ENCODE measurements around the gene EPM2AIP1. TPM values are rescaled to one million over a fixed set of nuclear protein-coding genes. Genes with fewer than 3 reads are reported as not detected.
"Not testable (repeated sequence)": the region's sequence is repeated elsewhere in the genome, so short reads cannot be mapped to it uniquely, and the experiment has no call there.

Gene EPM2AIP1
- polyA plus RNA-seq, 10 donors, result 22.3 to 37.4 (median 29.8) TPM

- DNase-seq, result no peak
These were observed 38.3 kb downstream of the EPM2AIP1 start for GRCh38 chr3:36954452-36955134.

DNA sequence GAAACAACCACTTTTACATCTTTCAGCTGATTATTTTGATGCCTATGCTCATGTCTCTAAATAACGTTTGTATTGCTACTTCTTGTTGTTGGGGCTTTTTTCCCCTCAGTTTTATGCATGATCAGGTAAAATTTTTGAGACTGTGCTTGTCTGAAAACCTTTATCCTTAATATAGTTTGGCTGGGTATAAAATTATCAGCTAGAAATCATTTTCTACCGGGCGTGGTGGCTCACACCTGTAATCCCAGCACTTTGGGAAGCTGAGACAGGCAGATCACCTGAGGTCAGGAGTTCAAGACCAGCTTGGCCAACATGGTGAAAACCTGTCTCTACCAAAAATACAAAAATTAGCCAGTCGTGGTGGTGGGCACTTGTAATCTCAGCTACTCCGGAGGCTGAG is 45.1 kb downstream of the EPM2AIP1 start:
- not testable (repeated sequence) for DNase-seq

- no peak for DNase-seq
These were observed 47.5 kb downstream of the EPM2AIP1 start for GRCh38 chr3:36945333-36945980.

- peak; percentile 75 to 93 (median 80) for DNase-seq
These were observed 48.2 kb downstream of the EPM2AIP1 start, which contains the start of gene TRANK1 for GRCh38 chr3:36944641-36945270. TSS of gene TRANK1 (minus strand) at chr3:36945054. CDS start at chr3:36944809, 245 bp downstream.

DNA sequence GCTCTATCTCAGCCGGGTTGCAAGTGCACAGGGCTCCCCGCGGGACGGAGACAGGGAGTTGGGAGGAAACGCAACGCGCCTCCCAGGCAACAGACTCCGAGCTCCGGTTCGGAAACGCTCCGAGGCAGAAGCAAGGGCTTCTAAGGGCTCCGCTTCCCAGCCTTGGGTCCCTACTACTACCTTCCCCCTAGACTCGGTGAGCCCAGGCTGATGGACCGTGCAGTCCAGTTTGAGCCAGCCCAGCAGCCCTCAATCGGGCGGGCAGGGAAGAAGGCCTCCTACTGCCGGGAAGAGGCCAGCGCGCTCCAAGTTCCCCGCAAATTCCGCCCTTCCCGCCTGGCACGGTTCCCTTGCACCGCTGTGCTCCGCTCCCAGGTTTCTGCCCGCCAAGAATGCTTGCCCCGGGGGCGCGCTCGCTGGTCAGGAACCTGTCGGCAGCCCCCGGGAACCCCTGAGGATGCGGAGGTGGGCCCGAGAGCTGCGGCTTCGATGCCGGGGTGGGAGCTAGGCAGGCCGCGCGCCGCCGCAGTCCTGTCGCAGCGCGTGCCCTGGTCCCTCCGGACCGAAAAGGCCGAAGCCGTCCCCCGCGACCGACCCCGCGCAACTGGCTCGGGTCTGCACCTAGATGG is 48.8 kb downstream of the EPM2AIP1 start:
- peak; percentile 51 to 93 (median 79) for DNase-seq

GRCh38 chr3:36943601-36944000 is 49.3 kb downstream of the EPM2AIP1 start:
- DNase-seq, result no peak

DNA sequence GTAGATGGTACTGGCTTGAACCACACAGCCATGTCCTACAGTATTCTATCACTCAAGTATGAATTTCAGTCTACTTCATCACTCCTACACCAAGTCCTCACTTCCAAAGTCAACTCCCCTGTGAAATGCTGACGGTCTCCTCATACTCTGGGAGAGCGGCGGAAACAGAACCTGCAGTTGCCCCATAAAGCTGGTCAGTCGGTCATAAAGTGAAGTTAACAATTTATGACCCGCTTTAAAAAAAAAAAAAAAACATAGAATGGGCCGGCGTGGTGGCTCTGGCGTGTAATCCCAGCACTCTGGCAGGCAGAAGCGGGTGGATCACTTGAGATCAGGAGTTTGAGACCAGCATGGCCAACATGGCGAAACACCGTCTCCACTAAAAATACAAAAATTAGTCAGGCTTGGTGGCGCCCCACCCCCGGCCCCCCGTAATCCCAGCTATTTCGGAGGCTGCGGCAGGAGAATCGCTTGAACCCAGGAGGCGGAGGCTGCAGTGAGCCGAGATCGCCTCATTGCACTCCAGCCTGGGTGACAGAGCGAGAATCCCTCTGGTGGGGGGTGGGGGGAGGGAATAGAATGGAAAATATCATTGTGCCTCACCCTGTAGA is 50.2 kb downstream of the EPM2AIP1 start:
- no peak for DNase-seq

DNA sequence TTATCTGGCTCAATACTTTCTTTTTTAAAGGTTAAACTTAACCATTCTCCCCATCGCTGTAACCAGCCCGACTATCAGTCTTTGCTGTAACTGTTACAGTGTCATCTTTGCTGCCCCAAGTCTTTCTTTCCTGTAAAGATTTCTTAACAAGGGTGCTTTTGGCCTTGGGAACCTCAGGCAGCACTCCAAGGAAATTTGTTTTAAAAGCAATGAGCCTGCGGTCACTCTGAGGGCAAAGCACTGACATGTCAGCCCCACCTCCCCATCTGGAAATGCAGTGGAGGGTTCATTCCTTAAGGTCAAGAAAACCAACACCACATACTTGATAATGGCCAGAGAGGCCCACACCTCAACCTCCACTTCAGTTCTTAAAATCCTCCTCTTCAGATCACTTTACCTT is 51.3 kb downstream of the EPM2AIP1 start:
- DNase-seq, result no peak

DNA sequence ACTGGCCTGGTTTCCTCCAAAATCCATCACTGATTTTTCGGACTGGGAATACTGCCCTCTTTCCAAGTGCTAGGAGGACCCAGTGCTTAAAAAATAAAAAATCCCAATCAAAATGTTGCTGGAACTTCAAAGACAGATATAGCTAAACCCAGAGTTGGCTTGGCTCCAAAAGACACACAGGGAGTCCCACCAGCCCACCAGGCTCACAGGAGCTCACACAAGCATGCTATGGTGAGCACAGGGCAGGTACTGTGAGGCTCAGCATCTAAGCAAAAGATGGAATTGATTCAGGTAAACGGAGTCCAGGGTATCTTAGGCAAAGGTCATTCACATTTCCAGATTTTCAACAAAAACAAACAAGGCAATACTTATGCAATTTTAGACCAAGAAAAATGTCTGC is 51.8 kb downstream of the EPM2AIP1 start:
- no peak for DNase-seq

- no peak for DNase-seq
These were observed 55.4 kb downstream of the EPM2AIP1 start for GRCh38 chr3:36937492-36937891.

Other genes with a start within 250 kb of the EPM2AIP1 start
- 1 to 10 TPM; 1.6 to 4.2 (median 2.6) TPM for gene DCLK3, start 228.6 kb downstream of the EPM2AIP1 start, polyA plus RNA-seq (ENCODE audit: insufficient read length in 10 of 10)
- gene TRANK1, start 48.1 kb downstream of the EPM2AIP1 start, polyA plus RNA-seq (ENCODE audit: insufficient read length in 10 of 10), result 1 to 10 TPM; 4.3 to 7.8 (median 5.1) TPM
- 10 to 100 TPM; 38.6 to 58.0 (median 45.5) TPM for gene MLH1, start 387 bp upstream of the EPM2AIP1 start, polyA plus RNA-seq (ENCODE audit: insufficient read length in 10 of 10)
- 10 to 100 TPM; 29.0 to 50.0 (median 39.2) TPM for gene LRRFIP2, start 181.5 kb upstream of the EPM2AIP1 start, polyA plus RNA-seq (ENCODE audit: insufficient read length in 10 of 10)